SJSA1 (cell line): ENCODE results near the gene TJP1. TPM values are rescaled to one million over a fixed set of nuclear protein-coding genes. Genes with fewer than 3 reads are reported as not detected.

Experiments
- DNase-seq, 2 experiments: peaks; one replicate each; pipeline ENCODE4 v3.0.0-alpha.2; 2015 to 2020; ENCODE audit warnings: low spot score in 2 of 2, low read depth in 1 of 2
- H3K27ac ChIP-seq: fragments of 250-450 bp; sonication (Bioruptor Pico); 2 replicates; pipeline ENCODE4 v1.5.1; 2020; ENCODE audit warnings: mild to moderate bottlenecking, moderate library complexity
- H3K27me3 ChIP-seq: fragments of 250-450 bp; sonication (Bioruptor Pico); replicated peaks from 2 replicates; pipeline ENCODE4 v1.5.1; 2020; ENCODE audit warnings: mild to moderate bottlenecking, moderate library complexity
- H3K36me3 ChIP-seq: fragments of 250-450 bp; sonication (Bioruptor Pico); 2 replicates; pipeline ENCODE4 v1.5.1; 2020; ENCODE audit warnings: mild to moderate bottlenecking
- H3K4me1 ChIP-seq: fragments of 250-450 bp; sonication (Bioruptor Pico); replicated peaks from 2 replicates; pipeline ENCODE4 v1.6.1; 2021; ENCODE audit warnings: mild to moderate bottlenecking
- H3K4me3 ChIP-seq: fragments of 250-450 bp; sonication (Bioruptor Pico); 2 replicates; pipeline ENCODE4 v1.5.1; 2020; ENCODE audit warnings: mild to moderate bottlenecking
- H3K9me3 ChIP-seq: fragments of 250-450 bp; sonication (Bioruptor Pico); replicated peaks from 2 replicates; pipeline ENCODE4 v1.5.1; 2020; ENCODE audit warnings: mild to moderate bottlenecking
- total RNA-seq: library from RNA; depleted of rRNA; stranded (reverse); fragments of >200 nt; shearing (Covaris generic); gene quantifications from 2 replicates; pipeline ENCODE4 v1.2.3, GENCODE V29; 2014

Gene TJP1
- total RNA-seq, 1 experiment from 2014 or later: 70.1 TPM

- Histone ChIP-seq H3K4me3 (no peak overlapping the region), H3K36me3 (peaks cover 2% of the 10 kb centered on the region; the same call in 1 of the 2 replicates), H3K27ac (no peak overlapping the region), H3K4me1 (peaks cover under 1% of the 10 kb centered on the region; the same call in 1 of the 2 replicates), H3K27me3 (no peaks in the 10 kb centered on the region), H3K9me3 (no peaks in the 10 kb centered on the region)
- DNase-seq: no peak
Observed at GRCh38 chr15:29692527-29692926, 129.7 kb downstream of the TJP1 start.

- Histone ChIP-seq H3K4me1 (peaks cover 4% of the 10 kb centered on the region; the same call in 1 of the 2 replicates), H3K27ac (no peak overlapping the region), H3K36me3 (no peaks in the 10 kb centered on the region), H3K4me3 (no peak overlapping the region), H3K9me3 (no peaks in the 10 kb centered on the region), H3K27me3 (no peaks in the 10 kb centered on the region)
- DNase-seq: no peak
Observed at GRCh38 chr15:29690765-29691475, 131.3 kb downstream of the TJP1 start.

GRCh38 chr15:29689287-29689986 is 132.8 kb downstream of the TJP1 start:
- H3K27me3 ChIP-seq: no peaks in the 10 kb centered on the region
- no peak overlapping the region for H3K4me3 ChIP-seq
- no peaks in the 10 kb centered on the region for H3K9me3 ChIP-seq
- H3K4me1 ChIP-seq: peaks cover 12% of the 10 kb centered on the region; the same call in 1 of the 2 replicates
- H3K27ac ChIP-seq: no peak overlapping the region
- DNase-seq: no peak
- H3K36me3 ChIP-seq: no peaks in the 10 kb centered on the region

GRCh38 chr15:29688506-29689286 is 133.6 kb downstream of the TJP1 start:
- no peaks in the 10 kb centered on the region for H3K9me3 ChIP-seq
- H3K4me3 ChIP-seq: no peak overlapping the region
- no peak overlapping the region for H3K27ac ChIP-seq
- no peak for DNase-seq
- peaks cover 12% of the 10 kb centered on the region; the same call in 1 of the 2 replicates for H3K4me1 ChIP-seq
- H3K36me3 ChIP-seq: no peaks in the 10 kb centered on the region
- H3K27me3 ChIP-seq: no peaks in the 10 kb centered on the region

- no peak overlapping the region for H3K4me3 ChIP-seq
- H3K36me3 ChIP-seq: no peaks in the 10 kb centered on the region
- no peak overlapping the region for H3K27ac ChIP-seq
- H3K27me3 ChIP-seq: no peaks in the 10 kb centered on the region
- no peak for DNase-seq
- no peaks in the 10 kb centered on the region for H3K9me3 ChIP-seq
- peaks cover 16% of the 10 kb centered on the region for H3K4me1 ChIP-seq
Observed at GRCh38 chr15:29687939-29688505, 134.2 kb downstream of the TJP1 start.

GRCh38 chr15:29687204-29687815 is 135.0 kb downstream of the TJP1 start:
- Histone ChIP-seq H3K27ac (no peak overlapping the region), H3K9me3 (no peaks in the 10 kb centered on the region), H3K4me1 (peaks cover 21% of the 10 kb centered on the region), H3K4me3 (no peak overlapping the region), H3K27me3 (no peaks in the 10 kb centered on the region), H3K36me3 (no peaks in the 10 kb centered on the region)
- no peak for DNase-seq

GRCh38 chr15:29686445-29687203 is 135.6 kb downstream of the TJP1 start:
- no peaks in the 10 kb centered on the region for H3K27me3 ChIP-seq
- no peaks in the 10 kb centered on the region for H3K36me3 ChIP-seq
- no peak overlapping the region for H3K4me3 ChIP-seq
- DNase-seq: peak in 1 of 2 experiments; percentile 16
- H3K27ac ChIP-seq: no peak overlapping the region
- peaks cover 21% of the 10 kb centered on the region for H3K4me1 ChIP-seq
- no peaks in the 10 kb centered on the region for H3K9me3 ChIP-seq

- DNase-seq: no peak
- Histone ChIP-seq H3K27me3 (no peaks in the 10 kb centered on the region), H3K4me3 (no peak overlapping the region), H3K36me3 (no peaks in the 10 kb centered on the region), H3K27ac (no peak overlapping the region), H3K9me3 (no peaks in the 10 kb centered on the region), H3K4me1 (peaks cover 21% of the 10 kb centered on the region)
Observed at GRCh38 chr15:29686079-29686425, 136.2 kb downstream of the TJP1 start.

GRCh38 chr15:29685156-29686078 is 136.9 kb downstream of the TJP1 start:
- peak in 1 of 2 experiments; percentile 35 for DNase-seq
- H3K27ac ChIP-seq: no peak overlapping the region
- no peak overlapping the region for H3K4me3 ChIP-seq
- no peaks in the 10 kb centered on the region for H3K9me3 ChIP-seq
- H3K36me3 ChIP-seq: no peaks in the 10 kb centered on the region
- peaks cover 21% of the 10 kb centered on the region for H3K4me1 ChIP-seq
- no peaks in the 10 kb centered on the region for H3K27me3 ChIP-seq

GRCh38 chr15:29682781-29683180 is 139.5 kb downstream of the TJP1 start:
- Histone ChIP-seq H3K27me3 (no peaks in the 10 kb centered on the region), H3K9me3 (no peaks in the 10 kb centered on the region), H3K4me1 (peaks cover 21% of the 10 kb centered on the region), H3K36me3 (no peaks in the 10 kb centered on the region), H3K4me3 (no peak overlapping the region), H3K27ac (no peak overlapping the region)
- no peak for DNase-seq

GRCh38 chr15:29682361-29682760 is 139.9 kb downstream of the TJP1 start:
- Histone ChIP-seq H3K27me3 (no peaks in the 10 kb centered on the region), H3K36me3 (no peaks in the 10 kb centered on the region), H3K9me3 (no peaks in the 10 kb centered on the region), H3K4me3 (no peak overlapping the region), H3K27ac (no peak overlapping the region), H3K4me1 (peaks cover 22% of the 10 kb centered on the region)
- DNase-seq: no peak

GRCh38 chr15:29681946-29682345 is 140.3 kb downstream of the TJP1 start:
- no peak overlapping the region for H3K27ac ChIP-seq
- H3K27me3 ChIP-seq: no peaks in the 10 kb centered on the region
- H3K9me3 ChIP-seq: no peaks in the 10 kb centered on the region
- H3K36me3 ChIP-seq: no peaks in the 10 kb centered on the region
- DNase-seq: no peak
- peaks cover 26% of the 10 kb centered on the region for H3K4me1 ChIP-seq
- no peak overlapping the region for H3K4me3 ChIP-seq
